DMS 273 treated with DMSO at 0.1 percent for 48 hours (cell line): ENCODE results near the gene GRIA4.
"Not testable (repeated sequence)": the region's sequence is repeated elsewhere in the genome, so short reads cannot be mapped to it uniquely, and the experiment has no call there.

ENCODE experiments used
- DNase-seq: peaks from one replicate; lab custom pipeline; 2025; lab: John Stamatoyannopoulos, UW

GRIA4 gene

DNA sequence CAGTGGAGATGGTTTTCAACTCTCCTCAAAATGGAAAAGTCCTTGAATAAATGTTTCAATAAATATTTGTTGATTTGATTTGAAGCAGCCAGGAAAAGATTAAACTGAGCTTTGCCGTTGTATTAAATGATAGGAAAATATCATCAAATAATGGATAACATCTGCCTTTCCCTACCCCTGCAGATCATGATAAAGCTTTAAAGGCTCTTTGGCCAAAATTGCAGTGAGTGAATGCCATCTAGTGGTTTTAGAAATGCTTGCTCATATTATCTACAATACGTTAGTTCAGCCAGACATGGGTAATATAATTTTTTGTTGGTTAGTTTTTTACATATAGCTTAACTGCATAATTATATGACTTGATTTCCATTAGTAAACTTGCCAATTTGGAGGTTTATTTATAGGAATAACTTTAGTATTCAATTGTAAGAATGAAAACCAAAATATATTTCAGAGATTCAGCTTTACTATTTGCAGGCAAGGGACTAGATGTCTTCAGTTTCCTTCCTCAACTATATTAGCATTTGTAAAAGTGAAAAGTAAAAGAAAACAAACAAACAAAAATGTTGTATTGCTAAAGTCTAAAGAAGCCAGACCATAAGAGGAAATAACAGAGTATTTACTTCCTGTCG is 253.0 kb downstream of the GRIA4 start:
- no peak for DNase-seq

DNA sequence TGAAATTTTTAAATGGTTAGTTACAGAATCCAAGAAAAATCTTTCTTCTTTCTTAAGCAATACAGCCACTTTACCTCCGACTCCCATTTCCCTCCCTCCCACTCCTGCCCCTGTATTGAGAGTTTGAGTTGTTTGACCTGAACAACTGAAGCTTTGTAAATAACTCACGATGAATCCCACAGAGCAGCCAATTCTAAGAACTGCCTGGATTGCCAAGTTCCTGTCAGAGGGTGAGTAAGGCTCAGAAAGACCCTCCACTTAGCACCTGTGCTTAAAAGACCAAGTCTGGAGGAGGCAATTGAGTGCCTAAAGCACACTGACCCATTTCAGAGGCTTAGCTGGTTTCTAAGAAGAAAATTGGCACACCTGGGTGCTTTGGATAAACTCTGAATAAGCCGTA is 253.7 kb downstream of the GRIA4 start:
- DNase-seq: no peak

DNA sequence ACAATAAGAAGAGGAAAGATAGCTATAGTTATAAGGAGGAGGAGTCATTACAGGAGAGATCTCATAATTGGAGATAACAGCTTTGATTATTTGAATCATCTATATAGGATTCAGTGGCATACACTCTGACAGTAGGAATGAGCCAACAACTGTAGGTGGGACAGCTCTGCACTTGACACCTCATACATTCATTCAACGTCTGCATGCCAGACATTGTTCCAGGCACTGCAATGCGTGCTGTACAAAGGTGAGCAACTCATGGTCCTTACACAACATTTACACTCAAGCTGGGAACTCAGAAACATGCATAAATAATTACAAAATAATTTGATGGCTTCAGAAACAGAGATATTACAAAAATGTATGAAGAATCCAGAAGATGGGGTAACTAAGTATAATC is 257.9 kb downstream of the GRIA4 start:
- DNase-seq: no peak

DNA sequence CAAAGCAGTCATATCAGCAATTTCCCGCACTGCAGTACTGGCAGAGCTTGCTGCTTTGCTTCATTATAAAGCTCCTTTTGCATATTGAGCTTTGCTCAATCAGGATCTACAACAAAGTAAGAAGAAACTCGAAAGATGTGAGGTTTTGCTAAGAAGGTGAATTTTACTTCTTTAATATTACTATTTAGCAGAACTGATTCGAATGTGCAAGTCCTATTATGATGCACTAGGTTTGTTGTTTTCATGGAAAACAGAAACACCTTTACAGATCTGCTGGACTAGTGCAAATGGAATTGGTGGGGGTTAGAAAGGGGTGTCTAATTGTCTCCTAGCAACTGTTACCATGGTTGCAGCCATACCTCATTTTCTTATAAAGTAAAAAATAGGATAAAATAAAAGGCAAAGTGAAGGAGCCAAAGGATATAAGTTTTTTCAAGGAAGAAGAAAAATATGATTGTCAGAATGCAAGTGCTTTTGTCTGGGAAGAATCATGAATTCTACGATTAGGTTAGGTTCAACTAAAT is 259.0 kb downstream of the GRIA4 start:
- no peak for DNase-seq

DNA sequence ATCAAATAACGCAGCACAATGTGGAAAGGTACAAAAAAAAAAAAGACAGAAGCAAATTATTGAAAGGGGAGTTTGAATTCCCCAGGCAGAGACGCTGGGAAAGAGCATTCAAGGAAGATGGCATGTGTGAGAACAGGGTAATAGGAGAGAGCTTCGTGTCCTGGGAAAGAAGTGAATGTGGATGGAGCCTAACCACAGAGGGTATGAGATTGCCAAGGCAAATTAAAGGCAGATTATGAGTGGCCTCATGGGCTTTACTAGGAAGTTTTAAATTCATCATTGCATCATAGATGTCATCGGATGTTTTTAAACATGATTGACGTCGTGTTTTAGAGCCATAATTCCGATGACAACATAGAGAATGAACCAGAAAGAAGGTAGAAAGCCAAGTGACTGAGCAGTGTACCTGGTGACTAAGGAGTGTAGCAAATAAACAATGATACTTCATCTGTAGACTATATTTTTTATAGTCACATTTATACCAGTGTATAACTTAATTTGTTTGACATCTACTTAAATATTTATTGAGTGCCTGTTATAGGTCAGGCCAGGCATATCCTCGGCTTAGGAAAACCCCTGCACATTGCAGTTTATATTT is 260.7 kb downstream of the GRIA4 start:
- no peak for DNase-seq

DNA sequence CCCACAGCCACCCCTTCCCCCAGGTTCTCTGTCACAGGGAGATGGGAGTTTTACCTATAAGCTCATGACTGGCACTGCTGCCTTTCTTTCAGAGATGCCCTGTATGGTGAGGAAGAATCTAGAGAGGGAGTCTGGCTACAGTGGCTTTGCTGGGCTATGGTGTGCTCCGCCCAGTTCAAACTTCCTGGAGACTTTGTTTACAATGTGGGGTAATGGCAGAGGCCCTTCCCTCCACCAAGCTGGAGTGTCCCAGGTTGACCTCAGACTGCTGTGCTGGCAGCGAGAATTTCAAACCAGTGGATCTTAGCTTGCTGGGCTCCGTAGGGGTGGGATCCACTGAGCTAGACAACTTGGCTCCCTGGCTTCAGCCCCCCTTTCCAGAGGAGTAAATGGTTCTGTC is 268.6 kb downstream of the GRIA4 start:
- no peak for DNase-seq

DNA sequence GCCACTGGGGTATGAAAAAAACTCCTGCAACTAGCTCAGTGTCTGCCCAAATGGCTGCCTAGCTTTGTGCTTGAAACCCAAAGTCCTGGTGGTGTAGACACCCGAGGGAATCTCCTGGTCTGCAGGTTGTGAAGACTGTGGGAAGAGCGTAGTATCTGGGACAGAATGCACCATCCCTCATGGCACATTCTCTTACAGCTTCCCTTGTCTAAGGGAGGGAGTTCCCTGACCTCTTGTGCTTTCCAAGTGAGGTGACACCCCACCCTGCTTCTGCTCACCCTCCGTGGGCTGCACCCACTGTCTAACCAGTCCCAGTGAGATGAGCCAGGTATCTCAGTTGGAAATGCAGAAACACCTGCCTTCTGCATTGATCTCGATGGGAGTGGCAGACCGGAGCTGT is 269.1 kb downstream of the GRIA4 start:
- DNase-seq: not testable (repeated sequence)

DNA sequence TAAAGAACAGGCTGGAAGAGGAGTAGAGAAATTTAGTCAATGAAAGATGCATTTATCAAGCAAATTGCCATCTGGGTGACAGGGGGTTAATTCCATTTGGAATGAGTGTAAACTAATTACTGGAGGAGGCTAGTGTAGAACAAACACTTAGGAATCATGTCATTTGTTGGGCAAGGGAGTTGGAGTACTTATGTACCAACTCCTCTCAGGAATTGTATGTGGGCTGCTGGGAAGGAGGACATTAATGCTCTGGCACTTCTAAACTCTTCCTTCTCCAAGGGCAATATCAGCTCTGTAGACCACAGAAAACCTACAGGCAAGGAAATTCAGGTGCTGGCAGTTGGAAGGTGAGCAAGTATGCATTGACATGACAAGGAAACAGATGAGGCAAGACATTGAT is 271.2 kb downstream of the GRIA4 start:
- no peak for DNase-seq

DNA sequence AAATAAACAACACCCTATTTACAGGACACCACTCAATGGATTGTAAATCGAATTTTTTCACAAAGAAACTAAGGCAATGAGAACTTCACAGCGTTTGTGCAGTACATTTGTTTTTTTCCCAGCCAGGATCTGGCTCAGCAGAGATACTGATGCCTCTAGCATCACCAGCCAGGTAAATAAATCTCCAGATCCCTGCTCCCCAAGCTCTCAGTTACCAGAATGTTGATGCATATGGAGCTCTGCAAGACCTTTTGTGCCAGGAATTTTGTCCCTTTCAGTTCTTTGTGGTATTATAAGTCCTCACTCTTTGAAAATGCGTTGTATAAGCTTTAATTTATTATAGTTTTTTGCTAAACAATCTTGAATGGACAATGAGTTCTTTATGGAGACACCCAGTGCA is 274.6 kb downstream of the GRIA4 start:
- DNase-seq: no peak

DNA sequence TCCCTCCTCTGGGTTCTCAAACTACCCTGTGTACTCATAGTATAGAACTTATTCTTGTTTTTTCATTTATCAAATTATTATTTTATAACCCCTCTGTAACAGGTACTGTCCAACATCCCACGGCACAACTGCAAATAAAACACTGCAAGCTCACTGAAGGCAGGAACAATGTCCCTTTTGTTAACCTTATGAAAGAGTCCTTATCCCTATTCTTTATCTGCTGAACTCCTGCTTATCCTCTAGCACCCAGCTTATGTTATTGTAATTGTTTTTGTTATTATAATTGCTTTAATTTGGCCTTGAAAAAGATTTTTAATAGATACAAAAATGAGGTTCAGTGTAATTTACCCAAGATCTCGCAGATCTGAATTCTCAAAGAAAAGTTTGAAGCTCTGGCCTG is 281.8 kb downstream of the GRIA4 start:
- no peak for DNase-seq

DNA sequence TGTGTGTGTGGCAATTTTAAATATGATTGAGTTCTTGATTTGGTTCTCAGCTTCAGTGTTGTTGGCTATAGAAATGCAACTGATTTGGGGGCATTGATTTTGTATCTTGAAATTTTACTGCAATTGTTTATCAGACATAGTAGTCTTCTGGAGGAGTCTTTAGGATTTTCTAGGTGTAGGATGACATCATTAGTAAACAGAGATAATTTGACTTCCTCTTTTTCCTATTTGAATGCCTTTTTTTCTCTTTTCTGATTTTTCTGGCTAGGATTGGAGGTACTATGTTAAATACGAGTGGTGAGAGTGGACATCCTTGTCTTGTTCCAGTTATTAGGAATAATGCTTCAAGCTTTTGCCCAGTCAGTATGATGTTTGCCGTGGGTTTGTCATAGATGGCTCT is 287.3 kb downstream of the GRIA4 start:
- no peak for DNase-seq

DNA sequence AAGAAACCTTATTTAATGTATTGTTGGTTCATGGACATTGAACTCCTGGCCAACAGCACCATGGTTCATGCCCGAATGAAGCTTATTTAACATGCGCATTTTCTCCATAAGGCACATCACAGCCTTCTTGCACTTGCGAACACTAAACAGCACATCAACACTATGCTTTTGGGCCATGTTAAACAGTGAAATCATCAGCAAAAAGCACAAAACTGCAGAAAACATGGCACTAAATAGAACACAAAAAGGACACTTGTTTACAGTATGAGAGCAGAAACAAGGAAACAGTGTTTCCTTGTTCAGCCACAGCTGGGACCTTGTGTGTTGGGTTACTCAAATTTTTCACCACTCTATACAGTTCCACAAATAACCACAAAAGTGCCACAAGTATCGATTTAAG is 289.9 kb downstream of the GRIA4 start:
- DNase-seq: no peak

DNA sequence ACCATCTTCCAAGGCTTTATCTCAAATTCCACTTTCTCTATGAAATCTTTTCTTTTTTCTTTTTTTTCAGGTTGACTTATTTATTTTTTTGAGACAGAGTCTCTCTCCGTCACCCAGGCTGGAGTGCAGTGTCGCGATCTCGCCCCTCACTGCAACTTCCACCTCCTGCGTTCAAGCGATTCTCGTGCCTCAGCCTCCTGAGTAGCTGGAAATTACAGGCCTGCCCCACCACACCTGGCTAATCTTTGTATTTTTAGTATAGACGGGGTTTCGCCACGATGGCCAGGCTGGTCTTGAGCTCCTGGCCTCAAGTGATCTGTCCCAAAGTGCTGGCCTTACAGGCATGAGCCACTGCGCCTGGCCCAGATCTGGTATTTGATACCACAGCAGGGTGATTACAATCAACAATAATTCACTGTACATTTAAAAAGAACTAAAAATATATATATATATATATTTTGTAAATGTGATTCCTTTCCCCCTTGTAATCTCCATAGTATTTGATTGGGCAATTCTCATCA is 290.7 kb downstream of the GRIA4 start:
- DNase-seq: no peak

DNA sequence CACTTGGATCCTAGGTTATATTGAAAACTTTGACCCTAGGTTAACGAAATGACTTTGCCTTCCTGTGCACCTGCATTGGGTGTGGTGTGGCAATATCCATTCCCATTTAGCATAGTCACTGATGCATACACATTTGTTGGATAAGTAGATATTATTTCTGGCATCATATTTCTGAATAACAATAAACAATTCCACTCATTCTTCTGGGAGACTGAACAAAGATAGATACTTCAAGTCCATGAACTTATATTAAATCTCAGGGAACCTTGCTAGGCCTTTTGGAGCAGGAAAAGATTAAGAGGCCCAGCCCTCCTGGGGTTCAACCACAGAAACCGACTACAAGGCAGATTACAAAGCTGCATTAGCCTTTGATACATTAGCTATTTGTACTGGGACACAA is 293.2 kb downstream of the GRIA4 start:
- DNase-seq: no peak

DNA sequence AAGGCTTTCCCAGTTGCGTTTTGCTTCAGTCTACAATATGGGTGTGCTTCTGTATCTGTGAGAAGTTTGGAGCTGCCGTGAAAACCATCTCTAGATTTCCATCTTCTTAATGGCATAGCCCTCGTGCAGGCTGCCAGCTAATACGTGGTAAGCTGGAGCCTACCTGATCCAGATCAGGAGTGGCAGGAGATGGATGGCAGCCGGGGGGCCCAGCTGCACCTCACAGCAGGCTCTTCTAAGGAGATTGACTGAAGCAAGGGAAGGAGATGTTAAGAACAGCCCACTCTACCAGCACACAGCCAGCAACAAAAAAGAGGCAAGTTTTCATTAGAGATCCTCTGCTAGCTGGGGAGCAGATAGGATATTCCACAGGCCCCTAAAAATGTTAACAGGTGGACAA is 296.6 kb downstream of the GRIA4 start:
- DNase-seq: no peak

DNA sequence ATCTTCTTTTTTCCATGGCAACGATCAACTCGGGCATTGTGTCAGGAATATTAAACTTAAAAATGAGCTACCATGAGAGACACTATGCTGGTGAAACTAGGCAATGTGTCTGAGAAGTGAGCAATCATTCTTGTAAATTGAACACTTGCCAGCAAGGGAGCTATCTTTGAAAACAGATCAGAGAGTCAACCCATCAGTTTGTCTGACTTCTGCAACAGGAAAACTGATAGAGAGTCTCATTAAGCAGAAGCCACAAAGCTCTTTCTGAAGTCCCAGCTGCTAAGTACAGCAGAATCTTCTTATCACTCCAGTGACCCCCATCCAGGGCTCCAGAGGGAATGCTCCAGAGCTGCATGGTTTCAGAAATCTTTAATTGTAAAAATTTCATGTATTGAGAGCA is 297.4 kb downstream of the GRIA4 start:
- DNase-seq: no peak

DNA sequence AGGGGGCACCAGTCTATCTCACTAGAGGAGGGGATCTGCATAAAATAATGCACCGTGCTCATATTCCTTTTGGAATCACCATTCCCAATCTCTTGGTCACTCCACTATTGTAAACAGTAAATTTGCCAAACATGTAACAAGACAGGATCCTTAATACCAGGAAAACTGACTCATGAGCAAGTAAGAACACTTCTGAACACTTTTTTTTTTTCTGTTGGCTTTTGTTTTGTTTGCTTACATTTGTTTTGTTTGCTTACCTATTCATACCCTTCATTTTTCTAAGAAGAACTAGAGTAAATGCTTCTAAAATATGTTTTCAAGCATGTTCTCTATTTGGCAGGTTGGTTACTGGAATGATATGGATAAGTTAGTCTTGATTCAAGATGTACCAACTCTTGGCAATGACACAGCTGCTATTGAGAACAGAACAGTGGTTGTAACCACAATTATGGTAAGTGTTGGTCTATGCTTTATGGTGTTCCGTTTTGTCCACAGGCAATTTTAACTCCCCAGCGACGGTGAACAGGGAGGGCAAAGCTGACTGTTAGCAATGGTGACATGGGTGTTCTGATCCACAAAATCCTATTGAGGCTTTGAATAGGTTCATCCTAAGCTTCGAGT is 300.3 kb downstream of the GRIA4 start:
- no peak for DNase-seq

DNA sequence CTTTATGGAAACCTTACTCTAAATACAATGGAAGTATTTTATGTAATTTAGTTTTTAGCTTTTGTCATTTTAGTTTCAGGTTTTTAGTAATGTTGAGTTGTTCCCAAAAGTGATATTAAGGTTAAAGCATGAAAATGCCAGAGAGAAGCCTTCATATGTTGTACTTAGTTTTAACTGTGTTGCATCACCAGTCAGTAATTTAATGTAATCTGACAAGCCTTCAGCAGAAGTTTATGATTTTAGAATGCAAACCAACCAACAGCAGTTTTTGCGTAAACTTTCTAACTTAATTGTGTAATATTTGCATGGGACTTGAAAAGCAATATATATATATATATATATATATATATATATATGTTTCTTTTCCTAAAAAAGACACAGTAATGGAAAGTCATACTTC is 301.6 kb downstream of the GRIA4 start:
- DNase-seq: no peak

DNA sequence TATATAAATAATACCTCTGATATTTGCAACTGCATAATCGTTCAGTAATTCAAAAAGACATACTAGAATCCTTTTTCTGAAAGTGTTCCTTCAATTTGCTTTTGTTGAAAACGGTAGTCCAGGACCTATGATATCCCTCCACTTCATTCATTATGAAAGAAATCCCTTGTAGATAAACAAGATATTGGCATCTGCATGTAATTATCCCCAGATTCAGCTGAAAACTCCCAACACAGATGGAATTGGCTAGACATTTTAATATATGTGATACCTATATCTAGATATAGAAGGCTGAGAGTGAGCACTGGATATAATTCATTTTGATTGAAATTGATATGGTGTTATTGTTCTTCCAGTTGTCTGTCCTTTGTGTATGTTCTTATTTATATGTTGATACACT is 302.8 kb downstream of the GRIA4 start:
- no peak for DNase-seq

DNA sequence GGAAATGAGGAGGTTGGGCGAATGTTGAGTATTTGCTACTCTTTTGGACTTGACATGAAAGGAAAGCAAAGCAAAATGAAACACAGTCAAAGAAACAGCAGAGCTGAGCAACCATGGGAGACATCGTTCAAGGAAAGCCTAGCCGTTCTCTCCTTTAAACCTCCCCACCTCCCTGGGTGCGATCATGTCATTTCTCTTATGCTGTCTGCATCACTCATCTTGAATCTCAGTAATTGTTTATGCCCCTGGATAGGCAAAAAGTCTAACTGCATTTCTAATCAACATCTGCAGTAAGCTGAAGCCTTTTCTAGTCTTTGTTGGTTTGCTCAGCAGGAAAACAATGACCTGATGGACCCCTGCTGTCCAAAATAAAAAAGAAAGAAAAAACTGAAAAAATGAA is 305.1 kb downstream of the GRIA4 start:
- DNase-seq: no peak

DNA sequence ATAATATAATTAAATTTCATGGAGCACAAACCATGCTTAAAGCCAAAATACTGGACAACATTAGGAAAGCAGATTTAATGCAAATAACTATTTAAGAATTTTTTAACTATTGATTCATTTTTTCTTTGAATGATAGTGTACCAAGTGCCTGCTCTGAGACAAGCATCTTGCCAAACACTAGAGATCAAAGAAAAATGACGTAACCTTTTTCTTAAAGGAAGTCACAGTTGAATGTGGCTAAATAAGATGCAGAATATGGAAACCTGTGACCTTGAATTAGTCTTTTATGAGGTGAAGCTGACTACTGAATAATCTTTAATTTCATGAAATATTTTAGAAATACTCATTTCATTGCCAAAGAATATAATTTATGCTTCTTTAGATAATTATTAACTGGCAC is 308.2 kb downstream of the GRIA4 start:
- no peak for DNase-seq

DNA sequence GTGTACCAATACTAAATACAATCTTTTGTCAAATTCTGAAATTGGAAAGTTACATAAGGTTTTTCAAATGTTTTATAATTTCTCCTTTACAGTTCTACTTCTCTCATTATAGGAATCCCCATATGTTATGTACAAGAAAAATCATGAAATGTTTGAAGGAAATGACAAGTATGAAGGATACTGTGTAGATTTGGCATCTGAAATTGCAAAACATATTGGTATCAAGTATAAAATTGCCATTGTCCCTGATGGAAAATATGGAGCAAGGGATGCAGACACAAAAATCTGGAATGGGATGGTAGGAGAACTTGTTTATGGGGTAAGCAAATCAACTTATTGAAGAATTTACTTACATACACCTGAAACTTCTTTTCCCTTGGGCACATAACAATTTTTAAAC is 308.7 kb downstream of the GRIA4 start:
- DNase-seq: no peak

DNA sequence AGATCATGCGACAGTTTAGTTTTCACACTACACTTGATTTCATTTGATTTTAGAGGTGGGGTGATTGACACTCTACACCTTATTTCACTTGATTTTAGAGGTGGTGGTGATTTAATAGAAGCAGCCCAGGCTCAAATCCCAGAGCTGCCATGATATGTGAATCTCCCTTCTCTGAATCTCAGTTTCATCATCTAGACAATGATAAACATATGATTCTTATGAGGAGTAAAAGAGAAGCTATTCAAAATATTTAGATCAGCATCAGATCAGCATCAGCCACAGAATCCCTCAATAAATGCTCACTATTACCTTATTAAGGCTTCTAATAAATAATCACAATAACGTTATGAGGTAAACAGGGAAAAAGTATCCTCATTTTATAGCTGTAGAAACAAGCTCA is 313.4 kb downstream of the GRIA4 start:
- DNase-seq: no peak

DNA sequence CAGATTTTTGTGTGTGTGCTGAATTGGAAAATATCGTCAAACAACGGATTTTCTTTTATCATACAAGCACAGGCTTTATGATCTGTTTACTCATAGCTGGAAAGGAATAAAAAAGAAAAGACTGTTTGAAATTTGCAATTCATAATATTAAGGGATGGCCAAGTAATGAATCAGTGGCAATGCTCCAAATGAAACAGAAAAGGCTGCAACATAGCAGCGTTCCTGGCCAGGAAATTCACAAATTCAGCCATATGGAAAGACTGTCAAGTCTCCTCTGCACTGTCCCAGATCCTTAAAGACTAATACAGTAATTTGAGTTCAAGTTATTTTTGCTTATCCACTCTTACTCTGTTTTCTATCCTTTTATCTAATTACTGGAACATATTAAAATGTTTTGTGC is 313.9 kb downstream of the GRIA4 start:
- no peak for DNase-seq
